ENCODE data around the gene TP73. TPM values are rescaled to one million over a fixed set of nuclear protein-coding genes. Genes with fewer than 3 reads are reported as not detected.
"Not testable (repeated sequence)": the region's sequence is repeated elsewhere in the genome, so short reads cannot be mapped to it uniquely, and the experiment has no call there.

TP73 gene
- total RNA-seq, 1 donor from 2014 or later = not detected

DNA sequence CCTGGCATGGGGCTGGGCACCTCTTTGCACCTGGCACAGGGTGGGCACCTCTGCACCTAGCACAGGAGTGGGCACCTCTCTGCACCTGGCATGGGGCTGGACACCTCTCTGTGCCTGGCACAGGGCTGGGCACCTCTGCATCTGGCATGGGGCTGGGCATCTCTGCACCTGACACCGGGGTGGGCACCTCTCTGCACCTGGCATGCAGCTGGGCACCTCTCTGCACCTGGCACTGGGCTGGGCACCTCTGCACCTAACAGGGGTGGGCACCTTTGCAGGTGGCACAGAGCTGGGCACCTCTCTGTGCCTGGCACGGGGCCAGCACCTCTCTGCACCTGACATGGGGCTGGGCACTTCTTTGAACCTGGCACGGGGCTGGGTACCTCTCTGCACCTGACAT lies 70.5 kb downstream of the TP73 start:
- no peak for DNase-seq (ENCODE audit: low spot score)
- H3K36me3 Mint-ChIP-seq (ENCODE audit: low read depth, unreplicated experiment) = no peaks in the 10 kb centered on the region
- no peak overlapping the region for H3K4me3 Mint-ChIP-seq (ENCODE audit: unreplicated experiment)
- no peaks in the 10 kb centered on the region for H3K9me3 Mint-ChIP-seq (ENCODE audit: unreplicated experiment)
- TF ChIP-seq, protein P1, sequence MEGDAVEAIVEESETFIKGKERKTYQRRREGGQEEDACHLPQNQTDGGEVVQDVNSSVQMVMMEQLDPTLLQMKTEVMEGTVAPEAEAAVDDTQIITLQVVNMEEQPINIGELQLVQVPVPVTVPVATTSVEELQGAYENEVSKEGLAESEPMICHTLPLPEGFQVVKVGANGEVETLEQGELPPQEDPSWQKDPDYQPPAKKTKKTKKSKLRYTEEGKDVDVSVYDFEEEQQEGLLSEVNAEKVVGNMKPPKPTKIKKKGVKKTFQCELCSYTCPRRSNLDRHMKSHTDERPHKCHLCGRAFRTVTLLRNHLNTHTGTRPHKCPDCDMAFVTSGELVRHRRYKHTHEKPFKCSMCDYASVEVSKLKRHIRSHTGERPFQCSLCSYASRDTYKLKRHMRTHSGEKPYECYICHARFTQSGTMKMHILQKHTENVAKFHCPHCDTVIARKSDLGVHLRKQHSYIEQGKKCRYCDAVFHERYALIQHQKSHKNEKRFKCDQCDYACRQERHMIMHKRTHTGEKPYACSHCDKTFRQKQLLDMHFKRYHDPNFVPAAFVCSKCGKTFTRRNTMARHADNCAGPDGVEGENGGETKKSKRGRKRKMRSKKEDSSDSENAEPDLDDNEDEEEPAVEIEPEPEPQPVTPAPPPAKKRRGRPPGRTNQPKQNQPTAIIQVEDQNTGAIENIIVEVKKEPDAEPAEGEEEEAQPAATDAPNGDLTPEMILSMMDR (IDR thresholded peaks at IDR 0.05; ENCODE audit: unreplicated experiment) = no peak
- H3K27ac Mint-ChIP-seq (ENCODE audit: unreplicated experiment) = no peak overlapping the region
- peaks cover 2% of the 10 kb centered on the region for H3K27me3 Mint-ChIP-seq (ENCODE audit: unreplicated experiment)
- H3K4me1 Mint-ChIP-seq (ENCODE audit: unreplicated experiment) = peaks cover 11% of the 10 kb centered on the region

DNA sequence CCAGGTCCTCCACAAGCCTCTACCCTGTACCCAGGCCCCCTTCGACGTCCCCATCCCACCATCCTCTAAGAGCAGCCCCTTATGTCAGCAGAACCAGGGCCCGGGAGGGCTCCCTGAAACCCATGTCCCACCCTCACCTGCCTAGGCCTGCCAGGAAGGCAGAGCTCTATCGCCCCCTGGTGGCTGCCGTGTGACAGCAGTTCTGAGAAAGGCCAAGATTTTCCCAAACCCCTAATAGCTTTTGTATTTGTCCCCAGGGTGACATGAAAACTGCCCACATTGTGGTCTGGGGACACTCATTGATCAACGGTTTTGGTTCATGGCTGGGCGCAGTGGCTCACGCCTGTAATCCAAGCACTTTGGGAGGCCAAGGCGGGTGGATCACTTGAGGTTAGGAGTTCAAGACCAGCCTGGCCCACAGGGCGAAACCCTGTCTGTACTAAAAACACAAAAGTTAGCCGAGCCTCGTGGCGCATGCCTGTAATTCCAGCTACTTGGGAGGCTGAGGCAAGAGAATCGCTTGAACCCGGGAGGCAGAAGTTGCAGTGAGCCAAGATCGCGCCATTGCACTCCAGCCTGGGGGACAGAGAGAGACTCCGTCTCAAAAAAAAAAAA lies 72.2 kb downstream of the TP73 start:
- not testable (repeated sequence) for H3K27me3 Mint-ChIP-seq (ENCODE audit: unreplicated experiment); H3K4me1 Mint-ChIP-seq (ENCODE audit: unreplicated experiment); H3K36me3 Mint-ChIP-seq (ENCODE audit: low read depth, unreplicated experiment); H3K27ac Mint-ChIP-seq (ENCODE audit: unreplicated experiment); H3K4me3 Mint-ChIP-seq (ENCODE audit: unreplicated experiment); H3K9me3 Mint-ChIP-seq (ENCODE audit: unreplicated experiment)
- DNase-seq (ENCODE audit: low spot score) = peak; percentile 88
- TF ChIP-seq, protein P1 (IDR thresholded peaks at IDR 0.05; ENCODE audit: unreplicated experiment) = peak; percentile 97

DNA sequence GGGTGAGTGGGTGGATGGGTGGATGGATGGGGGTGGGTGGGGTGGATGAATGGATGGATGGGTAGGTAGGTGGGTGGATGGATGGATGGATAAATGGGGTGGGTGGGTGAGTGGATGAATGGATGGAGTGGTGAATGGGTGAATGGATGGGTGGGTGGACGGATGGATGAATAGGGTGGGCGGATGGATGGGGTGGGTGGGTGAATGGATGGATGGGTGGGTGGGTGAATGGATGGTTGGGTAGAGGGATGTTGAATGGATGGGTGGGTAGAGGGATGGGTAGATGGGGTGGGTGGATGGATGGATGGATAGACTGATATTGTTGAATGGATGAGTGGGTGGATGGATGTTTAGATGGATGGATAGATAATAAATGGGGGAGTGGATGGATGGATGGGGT lies 73.0 kb downstream of the TP73 start:
- DNase-seq (ENCODE audit: low spot score) = no peak
- Mint-ChIP-seq H3K4me1 (ENCODE audit: unreplicated experiment) (peaks cover 4% of the 10 kb centered on the region), H3K36me3 (ENCODE audit: low read depth, unreplicated experiment) (no peaks in the 10 kb centered on the region), H3K9me3 (ENCODE audit: unreplicated experiment) (no peaks in the 10 kb centered on the region), H3K27me3 (ENCODE audit: unreplicated experiment) (peaks cover 2% of the 10 kb centered on the region), H3K27ac (ENCODE audit: unreplicated experiment) (no peak overlapping the region), H3K4me3 (ENCODE audit: unreplicated experiment) (no peak overlapping the region)
- TF ChIP-seq, protein P1 (IDR thresholded peaks at IDR 0.05; ENCODE audit: unreplicated experiment) = no peak

DNA sequence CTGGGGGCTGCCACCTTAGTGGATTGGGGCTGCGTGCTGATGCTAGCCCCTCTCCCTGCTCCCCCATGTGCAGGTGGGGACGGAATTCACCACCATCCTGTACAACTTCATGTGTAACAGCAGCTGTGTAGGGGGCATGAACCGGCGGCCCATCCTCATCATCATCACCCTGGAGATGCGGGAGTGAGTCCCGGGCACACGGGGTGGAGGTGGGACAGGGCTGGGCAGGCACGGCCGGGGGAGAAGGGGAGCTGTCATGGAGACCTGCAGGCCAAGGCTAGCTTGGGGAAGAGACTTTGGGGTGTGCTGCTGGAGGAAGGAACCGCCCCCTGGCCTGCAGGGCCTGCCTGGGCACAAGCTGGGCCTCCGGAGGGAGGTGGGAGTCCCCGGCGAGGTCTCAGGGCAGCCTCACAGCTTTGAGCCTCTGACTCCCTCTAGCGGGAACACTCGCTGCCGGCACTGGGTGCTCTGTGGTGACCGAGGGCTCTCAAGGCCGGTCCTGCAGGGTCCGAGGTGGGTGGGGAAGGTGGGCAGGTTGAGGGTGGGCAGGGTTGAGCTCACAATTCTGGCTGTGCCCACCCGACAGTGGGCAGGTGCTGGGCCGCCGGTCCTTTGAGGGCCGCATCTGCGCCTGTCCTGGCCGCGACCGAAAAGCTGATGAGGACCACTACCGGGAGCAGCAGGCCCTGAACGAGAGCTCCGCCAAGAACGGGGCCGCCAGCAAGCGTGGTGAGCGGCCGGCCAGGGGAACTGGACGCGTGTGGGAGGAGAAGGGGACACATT lies 74.9 kb downstream of the TP73 start:
- TF ChIP-seq, protein P1 (IDR thresholded peaks at IDR 0.05; ENCODE audit: unreplicated experiment) = peak; percentile 15
- DNase-seq (ENCODE audit: low spot score) = peak; percentile 62
- H3K27ac Mint-ChIP-seq (ENCODE audit: unreplicated experiment) = no peak overlapping the region

More for the DNA sequence above, 74.9 kb downstream of the TP73 start:
- Mint-ChIP-seq H3K9me3 (ENCODE audit: unreplicated experiment) (no peaks in the 10 kb centered on the region), H3K4me1 (ENCODE audit: unreplicated experiment) (no peaks in the 10 kb centered on the region), H3K27me3 (ENCODE audit: unreplicated experiment) (peaks cover 7% of the 10 kb centered on the region), H3K36me3 (ENCODE audit: low read depth, unreplicated experiment) (no peaks in the 10 kb centered on the region), H3K4me3 (ENCODE audit: unreplicated experiment) (no peak overlapping the region)

Data from endothelial cell (in vitro differentiated cells).